Stimulated activated CD8-positive, alpha-beta memory T cell treated with anti-CD3 and anti-CD28 coated beads, Interleukin-15, amount 100 ng/mL, for 4 hours (primary cell): ENCODE data around the gene HNRNPU.

Source experiments
- DNase-seq, 2 donors: peaks; one replicate each; pipeline ENCODE4 v3.0.0-alpha.2; 2020; ENCODE audit warnings: low read depth in 2 of 2

Gene HNRNPU

GRCh38 chr1:244802556-244803239 is 61.6 kb downstream of the HNRNPU start:
- no peak for DNase-seq

- no peak for DNase-seq
These were observed 62.3 kb downstream of the HNRNPU start for GRCh38 chr1:244802041-244802440.

GRCh38 chr1:244801246-244801645 is 63.1 kb downstream of the HNRNPU start:
- peak; percentile 2 to 44 for DNase-seq

GRCh38 chr1:244800821-244801220 is 63.5 kb downstream of the HNRNPU start:
- DNase-seq: no peak
